C4-2B (cell line): ENCODE results near the gene CRTC3.

Experiments
- H3K27ac ChIP-seq: fragments of 450-650 bp; 2 replicates; pipeline ENCODE4 v1.5.1; 2017
- ZFX ChIP-seq: fragments of 450-650 bp; IDR thresholded peaks from 2 replicates; pipeline ENCODE4 v1.6.1; 2017
- TF ChIP-seq, protein P1 (sequence below): fragments of 450-650 bp; conservative IDR thresholded peaks from 2 replicates; pipeline ENCODE4 v1.5.1; 2017; ENCODE audit warnings: mild to moderate bottlenecking

Gene CRTC3

DNA sequence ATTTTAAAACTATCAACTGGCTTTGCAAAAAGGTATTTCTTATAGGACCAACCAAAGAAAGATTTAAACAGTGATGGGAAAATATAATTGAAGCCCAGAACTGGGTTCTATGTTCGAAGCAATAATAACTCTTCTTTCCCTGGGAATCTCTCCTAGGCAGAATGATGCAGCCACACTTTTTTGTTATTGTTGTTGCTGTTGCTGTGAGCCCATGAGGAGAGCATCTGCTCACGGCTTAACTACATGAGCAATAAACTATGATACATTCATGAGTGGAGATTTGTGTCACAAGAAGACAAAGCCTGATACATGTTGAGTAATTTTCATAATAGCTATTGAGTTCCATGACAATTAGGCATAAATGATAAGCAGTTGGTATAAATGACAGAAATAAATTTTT is 80.5 kb downstream of the CRTC3 start:
- TF ChIP-seq ZFX, result no peak
- TF ChIP-seq, protein P1, sequence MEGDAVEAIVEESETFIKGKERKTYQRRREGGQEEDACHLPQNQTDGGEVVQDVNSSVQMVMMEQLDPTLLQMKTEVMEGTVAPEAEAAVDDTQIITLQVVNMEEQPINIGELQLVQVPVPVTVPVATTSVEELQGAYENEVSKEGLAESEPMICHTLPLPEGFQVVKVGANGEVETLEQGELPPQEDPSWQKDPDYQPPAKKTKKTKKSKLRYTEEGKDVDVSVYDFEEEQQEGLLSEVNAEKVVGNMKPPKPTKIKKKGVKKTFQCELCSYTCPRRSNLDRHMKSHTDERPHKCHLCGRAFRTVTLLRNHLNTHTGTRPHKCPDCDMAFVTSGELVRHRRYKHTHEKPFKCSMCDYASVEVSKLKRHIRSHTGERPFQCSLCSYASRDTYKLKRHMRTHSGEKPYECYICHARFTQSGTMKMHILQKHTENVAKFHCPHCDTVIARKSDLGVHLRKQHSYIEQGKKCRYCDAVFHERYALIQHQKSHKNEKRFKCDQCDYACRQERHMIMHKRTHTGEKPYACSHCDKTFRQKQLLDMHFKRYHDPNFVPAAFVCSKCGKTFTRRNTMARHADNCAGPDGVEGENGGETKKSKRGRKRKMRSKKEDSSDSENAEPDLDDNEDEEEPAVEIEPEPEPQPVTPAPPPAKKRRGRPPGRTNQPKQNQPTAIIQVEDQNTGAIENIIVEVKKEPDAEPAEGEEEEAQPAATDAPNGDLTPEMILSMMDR, result no peak
- no peak overlapping the region for H3K27ac ChIP-seq

DNA sequence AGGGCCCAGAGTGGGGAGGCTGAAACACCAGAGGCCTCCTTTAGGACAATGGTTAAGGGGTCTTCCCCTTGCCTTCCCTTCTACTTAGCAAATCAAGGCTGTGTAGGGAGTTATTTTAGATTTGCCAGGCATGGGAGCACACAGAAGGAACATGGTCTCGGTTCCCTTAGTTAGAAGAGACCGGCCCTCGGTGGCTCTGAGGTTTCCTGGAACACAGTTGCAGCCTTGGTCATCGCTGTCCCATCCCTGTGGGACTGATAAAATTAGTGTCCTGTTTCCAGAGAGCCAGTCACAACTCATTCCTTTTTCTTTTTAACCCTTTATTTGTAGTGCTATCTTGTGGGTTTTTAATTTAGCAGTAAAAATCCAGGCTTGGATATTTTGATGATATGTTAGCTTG is 81.4 kb downstream of the CRTC3 start:
- TF ChIP-seq ZFX, result no peak
- TF ChIP-seq, protein P1, result no peak
- H3K27ac ChIP-seq, result no peak overlapping the region

DNA sequence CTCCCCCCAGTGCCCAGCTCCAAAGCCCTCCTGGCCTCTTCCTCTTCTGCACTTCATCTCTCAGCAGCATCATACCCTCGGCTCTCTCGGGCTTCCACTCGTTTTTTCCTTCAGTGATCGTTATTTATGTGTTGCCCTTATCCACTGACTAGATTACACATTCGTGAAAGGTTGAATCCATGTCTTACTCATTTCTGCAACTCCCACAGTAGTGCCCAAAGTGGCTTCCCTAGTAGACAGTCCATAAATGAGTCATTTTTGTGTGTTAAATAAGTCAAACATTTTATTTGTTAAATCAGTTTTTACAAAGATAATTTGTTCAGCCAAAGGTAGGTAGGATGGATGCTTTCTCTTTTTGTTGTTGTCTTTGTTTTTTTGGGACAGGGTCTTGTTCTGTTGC is 87.4 kb downstream of the CRTC3 start:
- no peak for TF ChIP-seq ZFX
- TF ChIP-seq, protein P1, result no peak
- H3K27ac ChIP-seq, result peak overlapping the region; percentile 18

DNA sequence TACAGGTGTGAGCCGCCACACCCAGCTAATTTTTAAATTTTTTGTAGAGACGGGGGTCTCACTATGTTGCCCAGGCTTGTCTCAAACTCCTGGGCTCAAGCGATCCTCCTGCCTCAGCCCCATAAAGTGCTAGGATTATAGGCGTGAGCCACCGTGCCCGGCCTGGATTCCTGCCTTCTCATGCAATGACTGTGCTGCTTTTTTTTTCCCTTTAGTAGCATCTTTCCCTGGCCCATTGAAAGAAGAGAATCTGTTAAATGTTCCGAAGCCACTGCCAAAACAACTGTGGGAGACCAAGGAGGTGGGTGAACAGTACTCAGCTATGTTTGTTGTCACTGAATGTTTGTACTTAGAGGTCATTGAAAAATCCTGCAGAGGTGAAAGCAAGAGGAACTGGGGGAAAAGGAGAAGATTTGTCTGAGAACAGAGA is 88.0 kb downstream of the CRTC3 start:
- peak overlapping the region; percentile 18 for H3K27ac ChIP-seq
- TF ChIP-seq ZFX, result no peak
- TF ChIP-seq, protein P1, result no peak

DNA sequence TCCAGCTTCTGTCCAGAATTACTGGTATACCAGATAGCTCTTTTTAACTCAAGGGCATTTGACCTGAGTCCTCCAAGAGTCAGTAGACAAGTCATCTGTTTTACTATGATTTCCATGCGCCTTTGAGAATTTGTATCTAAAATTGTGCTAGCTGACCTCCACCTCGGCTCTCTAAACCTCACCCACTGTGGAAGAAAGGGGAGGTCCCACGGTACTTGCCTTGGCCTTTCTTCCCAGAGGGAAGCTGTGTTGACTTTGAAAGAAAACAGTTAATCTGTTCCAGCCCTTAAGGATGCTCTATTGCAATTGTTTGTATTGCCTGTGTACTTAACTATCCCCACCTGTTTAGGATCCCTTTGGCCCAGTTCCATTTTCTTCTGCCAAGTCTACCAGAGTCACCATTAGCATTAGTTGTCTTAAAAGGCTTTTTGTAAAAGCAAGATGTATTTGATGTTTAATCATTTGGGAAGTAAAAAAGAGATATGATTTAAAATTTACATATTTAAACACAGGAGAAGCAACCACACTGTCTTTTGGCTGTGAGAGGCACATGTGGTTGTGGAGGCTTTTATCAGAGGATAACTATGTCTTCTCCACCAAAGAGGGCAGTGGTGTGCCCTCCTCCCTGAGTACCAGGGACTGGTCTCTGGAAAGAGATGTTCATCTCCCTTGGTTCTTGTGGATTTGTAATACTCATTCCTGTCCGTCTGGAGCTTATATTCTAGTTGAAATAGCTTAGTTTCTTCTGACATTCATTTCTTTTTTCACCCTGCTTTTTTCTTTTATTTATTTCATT is 88.8 kb downstream of the CRTC3 start:
- no peak overlapping the region for H3K27ac ChIP-seq
- TF ChIP-seq, protein P1, result no peak; the same call in 1 of the 2 replicates
- TF ChIP-seq ZFX, result no peak

DNA sequence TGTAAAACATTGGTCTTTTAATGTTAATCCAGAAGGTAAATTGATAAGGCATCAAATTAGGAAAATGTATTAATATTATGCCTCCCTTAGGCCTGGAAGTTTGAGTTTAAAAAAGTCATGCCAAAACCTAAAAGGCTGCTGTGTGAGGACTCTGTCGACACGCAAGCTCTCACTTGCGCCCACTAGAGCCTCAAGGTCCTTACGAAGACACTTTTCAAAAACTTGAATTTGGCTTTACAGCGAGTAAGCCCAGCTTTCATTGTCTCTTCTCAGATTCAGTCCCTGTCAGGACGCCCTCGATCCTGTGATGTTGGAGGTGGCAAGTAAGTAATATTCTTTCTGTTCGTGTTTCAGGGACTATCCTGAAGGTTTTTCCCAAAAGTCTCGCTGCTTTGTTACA is 89.7 kb downstream of the CRTC3 start:
- H3K27ac ChIP-seq, result no peak overlapping the region
- no peak for TF ChIP-seq ZFX
- TF ChIP-seq, protein P1, result no peak

DNA sequence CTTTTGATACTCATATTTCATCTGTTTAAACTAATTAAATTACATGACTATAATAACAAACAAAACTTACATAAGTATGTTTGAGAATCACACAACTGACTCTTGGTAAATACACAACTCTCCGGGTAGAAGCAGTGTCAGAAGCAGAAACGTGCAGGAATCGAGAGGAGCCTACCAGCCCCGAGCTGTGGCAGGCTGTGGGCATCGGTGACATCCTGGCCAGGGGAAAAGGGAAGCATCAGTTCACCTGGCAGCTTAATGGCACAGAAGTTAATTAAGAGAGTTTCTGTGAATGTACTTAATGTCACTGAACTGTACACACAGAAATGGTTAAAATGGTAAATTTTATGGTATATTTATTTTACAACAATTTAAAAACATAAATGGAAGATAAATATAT is 90.2 kb downstream of the CRTC3 start:
- H3K27ac ChIP-seq, result no peak overlapping the region
- TF ChIP-seq, protein P1, result no peak
- no peak for TF ChIP-seq ZFX
